ENCODE measurements around the gene SCNN1A.

Gene SCNN1A

DNA sequence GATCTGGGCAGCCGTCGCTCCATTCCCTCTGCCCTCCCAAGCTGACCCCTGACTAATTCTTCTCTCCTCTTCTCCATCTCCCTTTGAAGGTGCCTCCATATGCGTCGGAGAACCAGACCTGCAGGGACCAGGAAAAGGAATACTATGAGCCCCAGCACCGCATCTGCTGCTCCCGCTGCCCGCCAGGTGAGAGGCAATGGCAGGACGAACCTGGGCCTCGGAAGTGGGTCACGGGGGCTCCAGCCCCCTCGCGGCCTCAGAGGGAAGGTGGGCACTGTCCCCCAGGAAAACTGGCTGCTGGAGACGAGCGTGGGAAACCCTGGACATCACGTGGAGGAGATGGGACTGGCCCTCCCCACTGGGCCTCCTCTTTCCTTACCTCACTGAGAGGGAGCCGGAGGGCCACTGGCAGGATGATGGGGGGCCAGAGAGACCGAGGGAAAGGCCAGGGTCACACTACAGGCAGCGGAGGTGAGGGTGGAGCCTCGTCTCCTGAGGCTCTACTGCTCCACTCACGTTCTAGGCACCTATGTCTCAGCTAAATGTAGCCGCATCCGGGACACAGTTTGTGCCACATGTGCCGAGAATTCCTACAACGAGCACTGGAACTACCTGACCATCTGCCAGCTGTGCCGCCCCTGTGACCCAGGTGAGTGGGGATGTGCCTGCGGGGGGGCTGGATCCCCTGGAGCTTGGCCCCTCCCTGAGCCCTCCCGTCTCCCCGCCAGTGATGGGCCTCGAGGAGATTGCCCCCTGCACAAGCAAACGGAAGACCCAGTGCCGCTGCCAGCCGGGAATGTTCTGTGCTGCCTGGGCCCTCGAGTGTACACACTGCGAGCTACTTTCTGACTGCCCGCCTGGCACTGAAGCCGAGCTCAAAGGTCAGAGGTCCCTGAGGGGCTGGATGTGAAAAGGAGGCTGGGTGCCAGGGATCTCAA, 9.4 kb upstream of the SCNN1A start:
- peak overlapping the region; percentile 86 for H3K4me3 ChIP-seq (ENCODE audit: low read length)
- TF ChIP-seq, protein P1, sequence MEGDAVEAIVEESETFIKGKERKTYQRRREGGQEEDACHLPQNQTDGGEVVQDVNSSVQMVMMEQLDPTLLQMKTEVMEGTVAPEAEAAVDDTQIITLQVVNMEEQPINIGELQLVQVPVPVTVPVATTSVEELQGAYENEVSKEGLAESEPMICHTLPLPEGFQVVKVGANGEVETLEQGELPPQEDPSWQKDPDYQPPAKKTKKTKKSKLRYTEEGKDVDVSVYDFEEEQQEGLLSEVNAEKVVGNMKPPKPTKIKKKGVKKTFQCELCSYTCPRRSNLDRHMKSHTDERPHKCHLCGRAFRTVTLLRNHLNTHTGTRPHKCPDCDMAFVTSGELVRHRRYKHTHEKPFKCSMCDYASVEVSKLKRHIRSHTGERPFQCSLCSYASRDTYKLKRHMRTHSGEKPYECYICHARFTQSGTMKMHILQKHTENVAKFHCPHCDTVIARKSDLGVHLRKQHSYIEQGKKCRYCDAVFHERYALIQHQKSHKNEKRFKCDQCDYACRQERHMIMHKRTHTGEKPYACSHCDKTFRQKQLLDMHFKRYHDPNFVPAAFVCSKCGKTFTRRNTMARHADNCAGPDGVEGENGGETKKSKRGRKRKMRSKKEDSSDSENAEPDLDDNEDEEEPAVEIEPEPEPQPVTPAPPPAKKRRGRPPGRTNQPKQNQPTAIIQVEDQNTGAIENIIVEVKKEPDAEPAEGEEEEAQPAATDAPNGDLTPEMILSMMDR (conservative IDR thresholded peaks at IDR 0.05; ENCODE audit: low read length), result no peak
- DNase-seq (ENCODE audit: low read depth), result no peak

DNA sequence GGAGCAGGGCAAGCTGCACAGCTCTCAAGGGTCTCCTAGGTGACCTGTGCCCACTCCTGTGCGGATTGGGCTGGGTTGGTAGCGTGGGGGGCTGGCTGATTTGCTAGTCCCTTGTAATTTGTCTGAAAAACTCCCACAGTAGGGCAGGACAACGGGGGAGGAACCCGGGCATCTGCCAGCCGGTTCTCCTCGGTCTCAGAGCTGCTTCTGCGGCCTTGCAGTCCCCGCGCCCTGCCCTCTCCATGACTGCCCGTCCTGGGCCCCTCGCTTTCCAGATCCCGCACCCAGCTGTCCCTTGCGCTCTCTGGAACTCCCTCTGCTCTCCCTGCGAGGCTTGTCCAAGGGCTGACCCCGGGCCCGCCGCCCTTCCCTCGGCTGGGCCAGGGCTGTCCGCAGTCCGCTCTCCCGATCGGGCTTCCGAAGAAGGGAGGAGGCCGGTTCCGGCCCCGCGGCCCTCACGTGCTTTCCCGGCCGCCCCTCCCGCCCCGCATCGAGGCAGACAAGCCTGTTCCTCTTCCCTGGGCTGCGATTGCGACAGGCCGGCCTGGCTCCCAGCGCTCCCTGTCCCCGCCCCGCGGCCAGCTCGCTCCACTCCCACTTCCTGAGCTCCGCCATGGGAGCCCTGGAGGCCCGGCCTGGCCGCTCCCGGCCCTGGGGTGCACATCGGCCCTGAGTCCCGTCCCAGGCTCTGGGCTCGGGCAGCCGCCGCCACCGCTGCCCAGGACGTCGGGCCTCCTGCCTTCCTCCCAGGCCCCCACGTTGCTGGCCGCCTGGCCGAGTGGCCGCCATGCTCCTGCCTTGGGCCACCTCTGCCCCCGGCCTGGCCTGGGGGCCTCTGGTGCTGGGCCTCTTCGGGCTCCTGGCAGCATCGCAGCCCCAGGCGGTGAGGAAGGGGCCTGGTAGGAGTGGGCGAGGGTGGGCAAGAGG, 8.5 kb upstream of the SCNN1A start, which contains the start of gene LTBR:
LTBR (plus strand) TSS at position 591 of the 927 bp plus-strand sequence; CDS start at position 788, 197 bp downstream.
- TF ChIP-seq, protein P1 (conservative IDR thresholded peaks at IDR 0.05; ENCODE audit: low read length), result 0 out of 2 replicates have a peak, but pooled peaks have one; percentile 13
- peak within 1 kb of the TSS; percentile 86 for H3K4me3 ChIP-seq (ENCODE audit: low read length)
- DNase-seq (ENCODE audit: low read depth), result peak; percentile 95

GRCh38 chr12:6382982-6383381, 7.6 kb upstream of the SCNN1A start:
- TF ChIP-seq, protein P1 (conservative IDR thresholded peaks at IDR 0.05; ENCODE audit: low read length), result no peak
- H3K4me3 ChIP-seq (ENCODE audit: low read length), result peak overlapping the region; percentile 86
- no peak for DNase-seq (ENCODE audit: low read depth)

- DNase-seq (ENCODE audit: low read depth), result no peak
- no peak overlapping the region for H3K4me3 ChIP-seq (ENCODE audit: low read length)
- TF ChIP-seq, protein P1 (conservative IDR thresholded peaks at IDR 0.05; ENCODE audit: low read length), result no peak
These were observed 7.0 kb upstream of the SCNN1A start for GRCh38 chr12:6382371-6382770.

GRCh38 chr12:6380141-6381121, 5.1 kb upstream of the SCNN1A start:
- no peak overlapping the region for H3K4me3 ChIP-seq (ENCODE audit: low read length)
- TF ChIP-seq, protein P1 (conservative IDR thresholded peaks at IDR 0.05; ENCODE audit: low read length), result no peak
- peak; percentile 70 for DNase-seq (ENCODE audit: low read depth)

All from AG10803 (cell line).